ENCODE measurements around the gene EHMT1. TPM values are rescaled to one million over a fixed set of nuclear protein-coding genes. Genes with fewer than 3 reads are reported as not detected.

Gene EHMT1
- total and polyA plus RNA-seq, 9 of the 15 experiments (the other 6 are each of a cell fraction or from before 2014, with no cell fraction given) = 2.2 to 76.0 (median 36.4) TPM

GRCh38 chr9:137762414-137763061 is 143.7 kb downstream of the EHMT1 start:
- ATAC-seq (no peak), DNase-seq (ENCODE audit: extremely low read depth in 1 of 4, low spot score in 3 of 4) (no peak), FAIRE-seq (no peak)
- Histone ChIP-seq H3K27ac (ENCODE audit: extremely low read depth, low read depth, low read length) (no peak overlapping the region), H3K79me2 (ENCODE audit: control insufficient read depth, insufficient read depth, low read length) (no peaks in the 10 kb centered on the region; the same call in 2 of the 3 replicates), H3K9ac (ENCODE audit: insufficient read depth in 1 of 2, low read depth in 2 of 2, low read length in 2 of 2) (no peak overlapping the region), H4K20me1 (replicated peaks; ENCODE audit: control insufficient read depth, insufficient read depth, low read length) (no peaks in the 10 kb centered on the region), H3K9me3 (replicated peaks; ENCODE audit: control insufficient read depth, insufficient read depth, low read depth, low read length) (no peaks in the 10 kb centered on the region), H2AFZ (ENCODE audit: low read depth, low read length) (no peak overlapping the region), H3K4me2 (ENCODE audit: insufficient read depth, low read length) (no peak overlapping the region), H3K4me1 (replicated peaks in 1 of 2; ENCODE audit: control insufficient read depth in 2 of 2, insufficient read depth in 2 of 2, low read length in 2 of 2) (peaks cover 0 to 6% of the 10 kb centered on the region in 2 experiments; a peak in 1 of 5 replicates), H3K27me3 (ENCODE audit: control insufficient read depth in 2 of 2, insufficient read depth in 2 of 2, low read length in 2 of 2) (no peaks in the 10 kb centered on the region), H3K4me3 (no peak overlapping the region), H3K36me3 (ENCODE audit: control insufficient read depth, insufficient read depth, low read length) (peaks cover 85% of the 10 kb centered on the region; the same call in 2 of the 3 replicates), H3K9me1 (ENCODE audit: control insufficient read depth, insufficient read depth, low read length) (no peaks in the 10 kb centered on the region)
- CTCF ChIA-PET (ENCODE audit: low intra/inter-chr PET ratio) = no interaction called here
- intact Hi-C loops (cut with micrococcal nuclease) (no loop called here), in situ Hi-C loops (cut with MboI) (no loop called here)
- BruUV-seq (replicated peaks) = no TSS peak
- 93% methylated on average over 20 of the region's 21 CpGs for WGBS (ENCODE audit: insufficient coverage, low coverage, missing lambda C conversion rate)
- POLR2A ChIA-PET = interaction anchor here (0.8 kb wide), 1 partner anchor 13 kb away, joined by 3 read pairs; no protein-coding TSS in a partner anchor
- TF ChIP-seq MTA3 (IDR thresholded peaks at IDR 0.05; ENCODE audit: borderline replicate concordance) (no peak), TFAM (CRISPR knock-in tag; conservative IDR thresholded peaks at IDR 0.05) (no peak), NR0B1 (IDR thresholded peaks at IDR 0.05; ENCODE audit: partially characterized antibody) (no peak), ZBTB11 (CRISPR knock-in tag; IDR thresholded peaks at IDR 0.05) (no peak), TEAD4 (IDR thresholded peaks at IDR 0.05; ENCODE audit: low read length) (no peak), TEAD4 (CRISPR knock-in tag; IDR thresholded peaks at IDR 0.05; ENCODE audit: borderline replicate concordance) (no peak), ZBTB1 (CRISPR knock-in tag; IDR thresholded peaks at IDR 0.05; ENCODE audit: borderline replicate concordance, low read depth) (no peak), RBBP5 (IDR thresholded peaks at IDR 0.05; ENCODE audit: borderline replicate concordance, insufficient read depth, low read length, poor library complexity, severe bottlenecking) (no peak), IFI16 (CRISPR knock-in tag; IDR thresholded peaks at IDR 0.05) (no peak), ZNF384 (IDR thresholded peaks at IDR 0.05; ENCODE audit: low read depth, low read length) (no peak), AFF4 (CRISPR knock-in tag; IDR thresholded peaks at IDR 0.05) (no peak), RBM22 (IDR thresholded peaks at IDR 0.05; ENCODE audit: low read depth, low read length, poor library complexity, severe bottlenecking) (no peak)
